H9 (cell line): ENCODE measurements around the gene APBB2. TPM values are rescaled to one million over a fixed set of nuclear protein-coding genes. Genes with fewer than 3 reads are reported as not detected.

Experiments used
- DNase-seq: peaks from one replicate; pipeline ENCODE4 v3.0.0-alpha.2; 2017
- H2AFZ ChIP-seq: one replicate; pipeline ENCODE4 v1.6.1; 2013; ENCODE audit warnings: mild to moderate bottlenecking, low read length, control low read depth, moderate library complexity
- H2AK5ac ChIP-seq: 2 replicates; pipeline ENCODE4 v1.6.1; 2013; ENCODE audit warnings: low read length, control low read depth, mixed read lengths; ENCODE audit not compliant: insufficient read length
- H2BK120ac ChIP-seq: one replicate; pipeline ENCODE4 v1.6.1; 2013; ENCODE audit warnings: low read depth, mild to moderate bottlenecking, low read length, control low read depth, inconsistent platforms; ENCODE audit not compliant: poor library complexity, severe bottlenecking
- H2BK12ac ChIP-seq: 2 replicates; pipeline ENCODE4 v1.6.1; 2013; ENCODE audit warnings: low read length, control low read depth, mixed read lengths, low read depth; ENCODE audit not compliant: insufficient read length
- H2BK15ac ChIP-seq: 2 replicates; pipeline ENCODE4 v1.6.1; 2013; ENCODE audit warnings: low read depth, low read length, control low read depth
- H2BK20ac ChIP-seq: one replicate; pipeline ENCODE4 v1.6.1; 2013; ENCODE audit warnings: low read depth, mild to moderate bottlenecking, low read length, control low read depth, inconsistent platforms; ENCODE audit not compliant: poor library complexity, severe bottlenecking
- H2BK5ac ChIP-seq: 2 replicates; pipeline ENCODE4 v1.6.1; 2013; ENCODE audit warnings: low read length, control low read depth, mixed read lengths; ENCODE audit not compliant: insufficient read length
- H3K14ac ChIP-seq: 2 replicates; pipeline ENCODE4 v1.6.1; 2013; ENCODE audit warnings: low read length, control low read depth; ENCODE audit not compliant: insufficient read depth
- H3K18ac ChIP-seq: 2 replicates; pipeline ENCODE4 v1.6.1; 2013; ENCODE audit warnings: low read depth, mild to moderate bottlenecking, mixed read lengths, low read length, control low read depth; ENCODE audit not compliant: insufficient read length
- H3K23ac ChIP-seq: 2 replicates; pipeline ENCODE4 v1.6.1; 2013; ENCODE audit warnings: low read length, control low read depth, mixed read lengths, low read depth; ENCODE audit not compliant: insufficient read length
- H3K23me2 ChIP-seq: 2 replicates; pipeline ENCODE4 v1.6.1; 2013; ENCODE audit warnings: low read depth, mild to moderate bottlenecking, mixed read lengths, low read length, control low read depth; ENCODE audit not compliant: insufficient read length, poor library complexity, severe bottlenecking
- H3K27ac ChIP-seq: 2 replicates; pipeline ENCODE4 v1.5.1; 2013; ENCODE audit warnings: low read length, control low read depth, mixed read lengths, low read depth; ENCODE audit not compliant: insufficient read length
- H3K27me3 ChIP-seq: 2 replicates; pipeline ENCODE4 v1.6.1; 2013; ENCODE audit warnings: low read length, control low read depth, inconsistent platforms; ENCODE audit not compliant: insufficient read depth
- H3K4ac ChIP-seq: 2 replicates; pipeline ENCODE4 v1.6.1; 2013; ENCODE audit warnings: low read depth, mild to moderate bottlenecking, control low read depth, inconsistent platforms, low read length, moderate library complexity
- H3K4me1 ChIP-seq: 2 replicates; pipeline ENCODE4 v1.6.1; 2013; ENCODE audit warnings: low read length, control low read depth, inconsistent platforms; ENCODE audit not compliant: insufficient read depth
- H3K4me2 ChIP-seq: 2 replicates; pipeline ENCODE4 v1.6.1; 2013; ENCODE audit warnings: low read length, control low read depth, mixed read lengths; ENCODE audit not compliant: insufficient read length, insufficient read depth
- H3K56ac ChIP-seq: 2 replicates; pipeline ENCODE4 v1.6.1; 2013; ENCODE audit warnings: low read depth, mild to moderate bottlenecking, mixed read lengths, low read length, control low read depth; ENCODE audit not compliant: insufficient read length
- H3K79me1 ChIP-seq: 2 replicates; pipeline ENCODE4 v1.6.1; 2013; ENCODE audit warnings: low read depth, mild to moderate bottlenecking, moderate library complexity, low read length, control low read depth, inconsistent platforms; ENCODE audit not compliant: insufficient read depth, poor library complexity, severe bottlenecking
- H3K79me2 ChIP-seq: 2 replicates; pipeline ENCODE4 v1.6.1; 2013; ENCODE audit warnings: low read length, control low read depth, inconsistent platforms; ENCODE audit not compliant: insufficient read depth
- H3K9ac ChIP-seq: 2 replicates; pipeline ENCODE4 v1.6.1; 2013; ENCODE audit warnings: low read length, control low read depth, mixed read lengths; ENCODE audit not compliant: insufficient read length; ENCODE audit errors: extremely low read depth
- H3K9me3 ChIP-seq: one replicate; pipeline ENCODE4 v1.6.1; 2013; ENCODE audit warnings: low read depth, low read length, inconsistent platforms; ENCODE audit not compliant: control insufficient read depth
- H3T11ph ChIP-seq: one replicate; pipeline ENCODE4 v1.6.1; 2013; ENCODE audit warnings: mild to moderate bottlenecking, low read length, control low read depth, inconsistent platforms
- H4K20me1 ChIP-seq: one replicate; pipeline ENCODE4 v1.6.1; 2013; ENCODE audit not compliant: control insufficient read depth, insufficient read length, insufficient read depth
- H4K5ac ChIP-seq: 2 replicates; pipeline ENCODE4 v1.6.1; 2013; ENCODE audit warnings: low read depth, mild to moderate bottlenecking, mixed read lengths, low read length, control low read depth; ENCODE audit not compliant: insufficient read length
- H4K8ac ChIP-seq: replicated peaks from 2 replicates; pipeline ENCODE4 v1.6.1; 2013; ENCODE audit warnings: low read length, control low read depth, mixed read lengths, low read depth; ENCODE audit not compliant: insufficient read length
- H4K91ac ChIP-seq: 2 replicates; pipeline ENCODE4 v1.6.1; 2013; ENCODE audit warnings: low read depth, mild to moderate bottlenecking, moderate library complexity, mixed read lengths, low read length, control low read depth; ENCODE audit not compliant: insufficient read length
- H3K27ac Mint-ChIP-seq, 3 experiments: 2 replicates in 2 of 3; 3 replicates in 1 of 3; pipeline ENCODE4 v1.8.0; 2020 to 2021; ENCODE audit warnings: mixed read lengths in 3 of 3, mild to moderate bottlenecking in 1 of 3, moderate library complexity in 1 of 3
- H3K27me3 Mint-ChIP-seq: 2 replicates; pipeline ENCODE4 v1.8.0; 2021; ENCODE audit warnings: low read depth, mild to moderate bottlenecking, moderate library complexity, mixed read lengths
- H3K36me3 Mint-ChIP-seq, 3 experiments: 2 replicates in 2 of 3; 3 replicates in 1 of 3; pipeline ENCODE4 v1.8.0; 2020 to 2021; ENCODE audit warnings: low read depth in 3 of 3, mixed read lengths in 3 of 3; ENCODE audit not compliant: insufficient read depth in 1 of 3
- H3K4me1 Mint-ChIP-seq, 2 experiments: 2 replicates each; pipeline ENCODE4 v1.8.0; 2020; ENCODE audit warnings: mixed read lengths in 2 of 2
- H3K4me3 Mint-ChIP-seq, 2 experiments: 2 replicates in 1 of 2; 3 replicates in 1 of 2; pipeline ENCODE4 v1.8.0; 2020 to 2021; ENCODE audit warnings: mild to moderate bottlenecking in 2 of 2, mixed read lengths in 2 of 2, moderate library complexity in 1 of 2
- H3K9me3 Mint-ChIP-seq, 2 experiments: 2 replicates in 1 of 2; 3 replicates in 1 of 2; pipeline ENCODE4 v1.8.0; 2020; ENCODE audit warnings: mild to moderate bottlenecking in 2 of 2, mixed read lengths in 2 of 2, moderate library complexity in 1 of 2
- CTCF ChIP-seq: fragments of 200-600 bp; sonication (generic); conservative IDR thresholded peaks from 3 replicates; pipeline ENCODE4 v1.8.0; 2021; ENCODE audit warnings: antibody characterized with exemption, mild to moderate bottlenecking
- WGBS: extraction: QIAGEN DNeasy Blood & Tissue Kit; methylation state at CpG from one replicate; pipeline ENCODE4 v1.1.7; 2013; ENCODE audit warnings: missing lambda C conversion rate, low lambda C conversion rate, mixed read lengths; ENCODE audit not compliant: insufficient read length; ENCODE audit errors: extremely low coverage; 5-methylcytosine and 5-hydroxymethylcytosine counted together
- total RNA-seq: library from RNA; stranded (reverse); gene quantifications from 2 replicates; pipeline ENCODE4 v1.2.1, GENCODE V29; 2021

The APBB2 gene
- total RNA-seq, 1 experiment from 2014 or later: 39.6 TPM

DNA sequence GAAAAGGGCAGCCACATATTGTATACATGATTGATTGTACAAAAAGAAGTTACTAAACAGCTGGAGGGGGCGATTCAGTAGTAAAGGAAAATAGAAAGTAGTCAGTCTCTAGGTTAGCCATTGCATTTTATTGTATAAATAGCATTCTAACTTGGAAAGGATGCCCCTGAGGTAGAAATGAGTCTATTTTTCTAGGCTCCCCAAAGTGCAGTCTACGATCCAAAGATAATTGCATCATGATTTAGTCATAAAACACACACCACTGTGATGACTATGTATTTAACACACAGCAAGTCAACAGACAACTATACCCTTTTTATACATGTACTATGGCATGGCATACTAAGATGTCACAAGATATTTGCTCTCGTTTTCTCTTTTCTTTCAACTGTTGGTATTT lies 204.9 kb downstream of the APBB2 start:
- no peaks in the 10 kb centered on the region for H3K79me1 ChIP-seq
- H4K20me1 ChIP-seq: no peaks in the 10 kb centered on the region
- no peak overlapping the region for H3K27ac Mint-ChIP-seq
- H3K36me3 Mint-ChIP-seq: peaks cover 0 to 8% (median 7%) of the 10 kb centered on the region in 3 experiments; a peak in 6 of 7 replicates
- H3K27me3 Mint-ChIP-seq: no peaks in the 10 kb centered on the region
- H4K8ac ChIP-seq: no peak overlapping the region
- H3K4me1 Mint-ChIP-seq: peaks cover 5 to 7% of the 10 kb centered on the region in 2 experiments; a peak in 3 of 4 replicates
- H3K18ac ChIP-seq: no peak overlapping the region
- no peak overlapping the region for H2BK20ac ChIP-seq
- no peak overlapping the region for H2BK5ac ChIP-seq
- no peak overlapping the region for H2BK15ac ChIP-seq
- H4K91ac ChIP-seq: no peak overlapping the region
- TF ChIP-seq CTCF: no peak
- peaks cover 0 to 10% of the 10 kb centered on the region in 2 experiments; a peak in 4 of 5 replicates for H3K9me3 Mint-ChIP-seq
- no peak overlapping the region for H2BK12ac ChIP-seq
- H3K27ac ChIP-seq: no peak overlapping the region
- H3T11ph ChIP-seq: no peak overlapping the region
- H3K4ac ChIP-seq: no peak overlapping the region
- no peaks in the 10 kb centered on the region; the same call in 1 of the 2 replicates for H3K4me1 ChIP-seq
- DNase-seq: no peak
- H3K27me3 ChIP-seq: no peaks in the 10 kb centered on the region
- H3K56ac ChIP-seq: no peak overlapping the region
- no peak overlapping the region for H3K14ac ChIP-seq
- no peak overlapping the region for H3K4me2 ChIP-seq
- no peaks in the 10 kb centered on the region for H3K79me2 ChIP-seq
- no CpG with 5 or more reads among the region's 3 CpGs for WGBS
- no peaks in the 10 kb centered on the region for H3K9me3 ChIP-seq
- no peak overlapping the region for H3K23ac ChIP-seq
- no peak overlapping the region for H3K4me3 Mint-ChIP-seq
- no peak overlapping the region for H2BK120ac ChIP-seq
- H3K23me2 ChIP-seq: no peaks in the 10 kb centered on the region
- H2AFZ ChIP-seq: no peak overlapping the region
- H4K5ac ChIP-seq: no peak overlapping the region
- no peak overlapping the region for H3K9ac ChIP-seq
- H2AK5ac ChIP-seq: no peak overlapping the region
